Cardiac muscle cell (in vitro differentiated cells and primary cell): ENCODE results near the gene TFR2. TPM values are rescaled to one million over a fixed set of nuclear protein-coding genes. Genes with fewer than 3 reads are reported as not detected.

Experiments
- DNase-seq, 2 donors: peaks; one replicate each; pipeline versions ENCODE4 v3.0.0 to v3.0.0-alpha.2; 2010 to 2017; ENCODE audit warnings: low read depth in 1 of 2, low spot score in 1 of 2
- H3K27ac ChIP-seq: fragments of 200-600 bp; sonication (generic); 2 replicates; pipeline ENCODE4 v1.5.1; 2016
- H3K27me3 ChIP-seq: fragments of 200-600 bp; sonication (generic); 2 replicates; pipeline ENCODE4 v1.6.0; 2016; ENCODE audit warnings: control low read depth
- H3K36me3 ChIP-seq: fragments of 200-600 bp; sonication (generic); 2 replicates; pipeline ENCODE4 v1.5.1; 2016; ENCODE audit warnings: control low read depth
- H3K4me1 ChIP-seq: fragments of 200-600 bp; sonication (generic); 2 replicates; pipeline ENCODE4 v1.8.1; 2017; ENCODE audit warnings: low read depth, mild to moderate bottlenecking, mixed run types
- H3K4me3 ChIP-seq: fragments of 200-600 bp; sonication (generic); 2 replicates; pipeline ENCODE4 v1.5.1; 2016; ENCODE audit warnings: mild to moderate bottlenecking
- H3K9me3 ChIP-seq: fragments of 200-600 bp; sonication (generic); 2 replicates; pipeline ENCODE4 v1.5.1; 2017; ENCODE audit warnings: low read depth, mild to moderate bottlenecking, control low read depth
- polyA plus RNA-seq: library from polyadenylated mRNA; unstranded; fragments of >200 nt; fragmentation: Nextera tagmentation; extraction: Ambion mirVana; gene quantifications from 2 replicates; pipeline ENCODE4 v1.2.1, GENCODE V29; 2016
- total RNA-seq: library from RNA; depleted of rRNA; stranded (reverse); fragments of >200 nt; gene quantifications from 2 replicates; pipeline ENCODE4 v1.2.3, GENCODE V29; 2016
- TF ChIP-seq, protein P1 (sequence below): IDR thresholded peaks from 2 replicates; pipeline ENCODE4 v1.5.1; 2012; ENCODE audit warnings: low read depth, mild to moderate bottlenecking, low read length

Gene TFR2
- total and polyA plus RNA-seq, 2 experiments from 2014 or later: 0.89 TPM; not detected in 1

DNA sequence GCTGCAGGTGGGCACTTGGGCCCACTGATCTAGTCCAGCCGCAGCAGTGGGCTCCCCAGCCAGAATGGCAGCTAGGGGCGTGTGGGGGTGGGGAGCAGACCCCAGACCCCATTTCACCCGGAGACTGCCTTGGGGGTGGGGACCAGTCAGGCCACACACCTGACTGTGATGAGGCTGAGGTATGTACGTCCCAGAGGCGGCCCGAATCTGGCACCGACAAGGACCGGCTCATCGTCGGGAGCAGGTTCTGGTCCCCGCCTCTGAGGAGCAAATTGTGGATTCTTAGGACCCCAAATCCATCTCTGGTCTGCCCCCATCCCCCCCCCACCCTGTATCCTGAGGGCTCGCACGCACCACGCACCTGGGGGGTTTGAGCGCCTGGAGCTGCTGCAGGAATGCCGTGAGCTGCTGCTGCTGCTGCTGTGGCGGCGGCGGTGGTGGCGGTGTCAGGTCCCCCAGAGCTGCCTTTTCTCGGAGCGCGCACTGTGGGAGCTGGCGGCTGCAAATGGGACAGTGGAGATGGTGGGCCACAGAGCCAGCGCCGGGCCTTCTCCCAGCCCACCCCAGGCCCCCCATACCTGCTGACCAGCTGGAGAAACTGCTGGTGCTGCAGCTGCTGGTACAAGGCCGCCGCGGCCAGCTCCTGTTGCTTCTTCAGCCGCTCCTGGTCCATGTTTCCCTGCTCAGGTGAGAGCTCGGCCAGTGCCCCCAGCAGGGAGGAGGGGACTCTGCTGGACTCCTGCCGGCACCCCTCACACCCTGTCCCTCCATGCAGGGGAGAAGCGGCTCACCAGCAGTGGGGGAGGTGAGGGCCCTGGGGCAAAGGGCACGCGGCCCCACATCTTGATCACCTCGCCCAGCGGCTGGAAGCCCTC lies 42.5 kb upstream of the TFR2 start:
- no peaks in the 10 kb centered on the region for H3K27me3 ChIP-seq
- H3K36me3 ChIP-seq: peaks cover 54% of the 10 kb centered on the region
- no peak overlapping the region for H3K27ac ChIP-seq
- no peak for DNase-seq
- no peaks in the 10 kb centered on the region for H3K4me1 ChIP-seq
- TF ChIP-seq, protein P1, sequence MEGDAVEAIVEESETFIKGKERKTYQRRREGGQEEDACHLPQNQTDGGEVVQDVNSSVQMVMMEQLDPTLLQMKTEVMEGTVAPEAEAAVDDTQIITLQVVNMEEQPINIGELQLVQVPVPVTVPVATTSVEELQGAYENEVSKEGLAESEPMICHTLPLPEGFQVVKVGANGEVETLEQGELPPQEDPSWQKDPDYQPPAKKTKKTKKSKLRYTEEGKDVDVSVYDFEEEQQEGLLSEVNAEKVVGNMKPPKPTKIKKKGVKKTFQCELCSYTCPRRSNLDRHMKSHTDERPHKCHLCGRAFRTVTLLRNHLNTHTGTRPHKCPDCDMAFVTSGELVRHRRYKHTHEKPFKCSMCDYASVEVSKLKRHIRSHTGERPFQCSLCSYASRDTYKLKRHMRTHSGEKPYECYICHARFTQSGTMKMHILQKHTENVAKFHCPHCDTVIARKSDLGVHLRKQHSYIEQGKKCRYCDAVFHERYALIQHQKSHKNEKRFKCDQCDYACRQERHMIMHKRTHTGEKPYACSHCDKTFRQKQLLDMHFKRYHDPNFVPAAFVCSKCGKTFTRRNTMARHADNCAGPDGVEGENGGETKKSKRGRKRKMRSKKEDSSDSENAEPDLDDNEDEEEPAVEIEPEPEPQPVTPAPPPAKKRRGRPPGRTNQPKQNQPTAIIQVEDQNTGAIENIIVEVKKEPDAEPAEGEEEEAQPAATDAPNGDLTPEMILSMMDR: no peak
- no peaks in the 10 kb centered on the region for H3K9me3 ChIP-seq
- no peak overlapping the region for H3K4me3 ChIP-seq

DNA sequence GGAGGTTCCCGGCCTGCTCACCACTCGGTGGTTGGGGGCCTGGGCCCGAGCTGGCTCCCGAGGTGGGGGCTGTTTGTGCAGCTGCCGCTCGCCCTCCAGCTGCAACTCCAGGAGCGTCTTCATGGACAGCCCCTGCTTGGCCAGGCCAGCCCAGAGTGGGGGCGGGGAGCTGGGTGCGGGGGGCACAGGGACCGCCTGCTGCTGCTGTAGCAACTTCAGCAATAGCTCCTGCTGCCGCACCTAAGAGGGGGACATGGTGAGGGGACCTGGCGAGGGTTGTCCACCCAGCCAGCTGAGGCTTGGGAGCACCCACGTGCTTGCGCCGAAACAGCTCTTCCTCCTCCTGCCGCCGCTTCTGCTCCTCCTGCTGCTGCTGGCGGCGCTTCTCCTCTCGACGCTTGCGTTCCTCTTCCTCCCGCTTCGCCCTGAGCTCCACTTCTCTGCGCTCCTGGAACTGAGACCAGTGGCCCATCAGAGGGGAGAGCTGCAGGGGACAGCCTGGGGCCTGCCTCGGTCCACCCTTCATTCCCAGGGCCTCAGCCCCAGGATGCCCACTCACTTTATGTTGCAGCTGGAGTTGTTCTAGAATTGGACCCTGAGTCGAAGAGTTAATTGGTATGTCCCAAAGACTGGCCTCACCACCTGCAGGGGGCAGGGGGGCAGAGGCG lies 41.8 kb upstream of the TFR2 start:
- no peaks in the 10 kb centered on the region for H3K9me3 ChIP-seq
- no peaks in the 10 kb centered on the region for H3K27me3 ChIP-seq
- H3K27ac ChIP-seq: no peak overlapping the region
- H3K4me1 ChIP-seq: no peaks in the 10 kb centered on the region
- TF ChIP-seq, protein P1: no peak
- DNase-seq: no peak
- H3K4me3 ChIP-seq: no peak overlapping the region
- peaks cover 60% of the 10 kb centered on the region for H3K36me3 ChIP-seq

DNA sequence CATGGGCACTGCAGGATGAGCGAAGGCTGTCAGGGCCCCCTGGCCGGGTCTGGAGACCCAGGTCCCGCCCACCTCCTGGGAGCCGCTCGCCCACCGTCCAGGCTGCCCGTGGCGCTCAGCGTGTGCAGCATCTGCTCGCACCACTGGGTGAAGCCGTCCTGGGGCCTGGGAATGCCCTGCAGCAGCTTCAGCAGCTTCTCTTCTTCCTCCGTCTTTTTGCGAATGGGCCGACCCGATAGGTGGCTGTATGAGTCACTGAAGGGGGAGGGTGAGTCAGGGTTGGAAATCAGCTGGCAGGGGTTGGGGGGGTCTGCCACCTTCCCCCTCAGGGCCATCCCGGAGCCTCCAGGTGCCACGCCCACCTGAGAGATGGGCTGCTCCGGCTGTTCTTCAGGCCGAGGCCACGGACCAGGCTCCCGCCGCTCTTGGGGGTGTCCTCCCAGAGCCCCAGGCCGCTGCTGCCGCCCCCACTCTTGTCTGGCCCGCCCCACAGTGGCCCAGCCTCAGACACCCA lies 40.9 kb upstream of the TFR2 start:
- no peak overlapping the region for H3K4me3 ChIP-seq
- DNase-seq: no peak
- H3K27me3 ChIP-seq: no peaks in the 10 kb centered on the region
- TF ChIP-seq, protein P1: no peak
- no peaks in the 10 kb centered on the region for H3K4me1 ChIP-seq
- H3K9me3 ChIP-seq: no peaks in the 10 kb centered on the region
- no peak overlapping the region for H3K27ac ChIP-seq
- peaks cover 60% of the 10 kb centered on the region for H3K36me3 ChIP-seq

DNA sequence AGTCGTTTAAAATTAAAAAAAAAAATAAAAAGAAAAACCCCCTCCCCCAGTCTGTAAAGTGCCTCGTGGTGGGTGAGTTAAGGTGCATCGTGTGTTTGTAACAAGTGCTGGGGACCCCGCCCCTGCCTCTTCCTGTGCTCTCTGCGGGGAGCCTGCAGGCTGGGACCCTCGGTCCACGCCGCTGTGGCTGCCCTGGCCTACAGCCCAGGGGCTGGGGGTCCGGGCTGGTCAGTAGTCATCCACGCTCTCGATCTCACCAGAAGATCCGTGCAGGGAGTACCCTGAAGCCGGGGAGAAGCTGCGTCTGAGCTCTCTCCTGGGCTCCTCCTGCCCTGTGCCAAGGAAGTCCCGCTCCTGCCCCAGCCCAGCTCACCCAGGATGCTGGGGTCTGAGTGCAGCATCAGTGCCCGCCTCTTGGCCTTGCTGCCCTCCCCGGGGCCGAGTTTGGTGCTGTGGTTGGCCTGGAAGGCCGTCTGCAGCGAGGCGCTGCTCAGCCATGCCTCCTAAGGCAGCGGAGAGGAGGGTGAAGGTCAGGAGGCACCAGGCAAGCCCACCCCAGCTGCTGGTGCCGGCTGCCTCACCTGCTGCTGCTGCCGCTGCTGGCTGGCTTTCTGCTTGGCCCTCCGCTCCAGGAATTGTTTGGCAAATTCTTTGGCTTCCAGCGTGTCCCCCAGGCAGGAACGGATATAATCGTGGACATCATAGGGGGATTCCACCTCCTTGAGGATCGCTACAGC lies 40.3 kb upstream of the TFR2 start:
- H3K27ac ChIP-seq: no peak overlapping the region
- DNase-seq: no peak
- H3K4me3 ChIP-seq: no peak overlapping the region
- H3K4me1 ChIP-seq: no peaks in the 10 kb centered on the region
- H3K9me3 ChIP-seq: no peaks in the 10 kb centered on the region
- H3K36me3 ChIP-seq: peaks cover 55% of the 10 kb centered on the region
- TF ChIP-seq, protein P1: no peak
- H3K27me3 ChIP-seq: no peaks in the 10 kb centered on the region

DNA sequence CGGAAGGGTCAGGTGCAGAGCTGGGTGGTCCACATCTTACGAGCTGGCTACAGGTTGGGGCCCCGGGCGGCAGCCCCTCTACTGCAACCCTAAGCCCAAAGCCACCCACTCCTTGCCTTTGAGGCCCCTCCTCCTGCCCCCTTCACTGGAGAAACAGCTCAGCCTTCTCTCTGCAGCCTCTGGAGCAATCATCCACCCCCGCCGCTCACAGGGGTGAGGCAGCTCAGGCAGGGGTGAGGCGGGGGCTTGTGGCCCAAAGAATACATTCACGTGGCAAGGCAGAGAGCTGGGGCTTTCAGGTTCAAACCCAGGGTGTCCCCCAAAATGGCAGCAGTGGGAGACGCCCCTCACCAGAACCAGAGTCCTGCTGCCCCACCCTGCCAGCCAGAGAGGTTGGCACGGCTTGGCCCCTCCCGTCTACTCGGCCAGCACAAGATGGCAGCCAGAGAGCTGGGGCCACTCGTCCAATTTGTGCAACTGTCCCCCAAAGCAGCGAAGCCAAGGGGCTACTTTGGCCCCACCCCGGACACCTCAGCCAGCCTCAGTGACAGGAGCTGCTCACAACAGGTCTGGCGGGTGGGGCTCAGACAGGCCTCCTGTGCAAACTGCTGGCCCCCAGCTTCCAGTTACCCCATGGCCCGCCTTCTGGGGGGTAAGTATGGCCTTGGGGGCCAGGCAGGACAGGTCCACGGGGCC lies 39.4 kb upstream of the TFR2 start:
- peak overlapping the region; percentile 57 for H3K27ac ChIP-seq

More for the DNA sequence above, 39.4 kb upstream of the TFR2 start:
- TF ChIP-seq, protein P1: no peak
- Histone ChIP-seq H3K27me3 (no peaks in the 10 kb centered on the region), H3K4me1 (peaks cover 1% of the 10 kb centered on the region), H3K4me3 (no peak overlapping the region), H3K9me3 (no peaks in the 10 kb centered on the region), H3K36me3 (peaks cover 53% of the 10 kb centered on the region)
- DNase-seq: no peak
